Kidney glomerular epithelial cell (primary cell): ENCODE data around the gene NKX1-1.
"Not testable (repeated sequence)": the region's sequence is repeated elsewhere in the genome, so short reads cannot be mapped to it uniquely, and the experiment has no call there.

Experiments used
- DNase-seq: peaks from one replicate; lab custom pipeline; 2025; lab: John Stamatoyannopoulos, UW

Gene NKX1-1

DNA sequence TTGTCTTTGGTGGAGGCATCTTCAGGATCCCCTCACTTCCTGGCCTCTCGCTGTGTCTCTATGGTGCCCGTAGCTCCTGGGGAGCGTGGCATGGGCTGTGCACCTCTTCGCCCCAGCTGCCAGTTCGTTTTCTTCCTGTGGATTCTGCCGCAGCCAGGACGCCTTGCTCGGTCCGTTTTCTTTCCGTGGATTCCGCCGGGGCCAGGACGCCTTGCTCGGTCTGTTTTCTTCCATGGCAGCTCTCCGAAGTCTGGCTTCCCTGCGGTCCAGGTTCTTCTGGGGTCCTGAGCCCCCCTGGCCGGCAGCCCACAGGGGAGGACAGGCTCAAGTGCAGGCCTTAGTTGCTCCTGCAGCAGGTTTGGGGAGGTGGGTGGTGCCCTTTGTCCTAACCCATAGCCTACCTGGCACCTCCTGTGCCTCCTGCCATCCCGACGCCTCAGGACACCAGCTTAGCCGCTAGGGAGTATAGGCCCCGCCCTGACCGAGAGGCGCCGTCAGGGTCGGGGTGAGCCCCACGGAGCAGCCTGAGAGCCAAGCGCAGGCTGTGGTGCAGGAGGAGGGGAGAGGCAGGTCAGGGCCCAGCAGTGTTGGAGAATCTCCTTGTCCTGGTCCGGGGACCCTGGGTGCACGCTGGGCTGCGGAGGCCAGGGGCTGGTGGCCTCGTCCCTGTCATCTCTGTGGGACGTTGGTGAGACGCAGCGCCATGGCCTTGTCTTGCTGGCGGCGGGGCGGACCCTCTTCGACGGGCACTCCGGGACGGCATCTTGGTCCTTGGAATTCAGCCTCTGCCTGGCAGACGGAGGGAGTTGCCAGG, 32.1 kb downstream of the NKX1-1 start:
- DNase-seq, result no peak

DNA sequence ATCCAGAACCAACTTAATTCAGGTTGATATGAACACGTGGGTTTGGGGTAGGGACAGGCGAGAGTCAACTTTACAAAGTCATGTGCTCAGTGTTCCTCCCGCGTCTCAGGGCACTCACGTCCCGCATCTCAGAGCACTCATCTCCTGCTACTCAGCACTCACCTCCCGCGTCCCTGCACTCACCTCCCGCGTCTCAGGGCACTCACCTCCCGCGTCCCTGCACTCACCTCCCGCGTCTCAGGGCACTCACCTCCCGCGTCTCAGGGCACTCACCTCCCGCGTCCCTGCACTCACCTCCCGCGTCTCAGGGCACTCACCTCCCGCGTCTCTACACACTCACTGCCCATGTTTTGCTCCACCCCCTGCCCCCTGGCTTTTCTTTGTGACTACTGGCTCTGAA, 33.7 kb downstream of the NKX1-1 start:
- DNase-seq, result not testable (repeated sequence)

GRCh38 chr4:1371176-1372165, 34.8 kb downstream of the NKX1-1 start:
- DNase-seq, result no peak

- DNase-seq, result no peak
These were observed 35.7 kb downstream of the NKX1-1 start for GRCh38 chr4:1370321-1371124.

- no peak for DNase-seq
These were observed 36.7 kb downstream of the NKX1-1 start for GRCh38 chr4:1369479-1370079.

GRCh38 chr4:1369091-1369450, 37.2 kb downstream of the NKX1-1 start:
- no peak for DNase-seq

DNA sequence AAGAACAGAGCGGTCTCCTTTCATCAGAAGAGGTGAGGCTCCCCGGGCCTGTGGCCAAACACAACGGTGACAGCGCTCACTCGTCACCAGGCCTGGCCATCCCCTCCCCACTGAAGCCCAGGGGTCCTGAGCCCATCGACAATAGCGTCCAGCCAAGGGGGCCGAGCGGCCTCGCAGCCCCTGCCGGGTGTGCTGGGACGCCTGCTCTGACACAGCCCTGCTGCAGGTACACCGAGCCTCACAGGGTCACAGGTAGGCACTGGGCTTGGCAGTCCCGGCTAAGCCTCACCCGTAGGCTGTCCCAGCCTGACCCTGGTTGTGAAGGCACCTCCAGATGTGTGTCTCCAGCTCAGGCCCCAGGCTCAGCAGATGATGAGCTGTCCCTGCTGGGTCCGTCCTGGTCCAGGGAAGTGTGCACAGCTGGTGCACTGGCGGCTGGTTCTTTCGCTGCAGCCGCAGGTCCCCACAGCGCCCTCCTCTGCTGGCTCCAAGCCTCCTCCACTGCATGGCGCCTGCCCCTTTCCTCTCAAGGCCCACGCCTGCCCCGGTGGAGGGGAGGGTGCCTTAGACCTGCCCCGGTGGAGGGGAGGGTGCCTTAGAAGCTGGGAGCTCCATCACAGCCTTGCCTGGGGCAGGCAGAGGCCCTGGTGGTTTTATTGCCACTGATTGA, 37.7 kb downstream of the NKX1-1 start:
- no peak for DNase-seq

DNA sequence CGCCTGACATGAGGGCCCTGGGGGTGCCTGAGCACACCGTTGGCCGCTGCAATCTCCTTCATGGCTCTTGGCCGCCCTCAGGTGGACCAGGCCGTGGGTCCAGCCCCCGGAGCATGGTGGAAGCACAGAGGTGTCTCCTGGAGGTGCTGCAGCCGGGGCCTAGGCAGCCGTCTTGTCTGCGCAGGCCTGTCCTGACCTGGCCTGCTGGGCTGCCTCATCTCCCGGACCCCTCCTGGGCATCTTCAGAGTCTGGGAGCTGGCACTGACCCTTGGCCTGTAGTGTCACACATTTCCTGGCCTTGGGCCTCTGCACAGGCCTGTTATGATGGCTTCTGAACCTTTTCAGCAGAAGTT, 38.3 kb downstream of the NKX1-1 start:
- DNase-seq, result no peak

- DNase-seq, result no peak
These were observed 38.9 kb downstream of the NKX1-1 start for GRCh38 chr4:1367230-1367935.

DNA sequence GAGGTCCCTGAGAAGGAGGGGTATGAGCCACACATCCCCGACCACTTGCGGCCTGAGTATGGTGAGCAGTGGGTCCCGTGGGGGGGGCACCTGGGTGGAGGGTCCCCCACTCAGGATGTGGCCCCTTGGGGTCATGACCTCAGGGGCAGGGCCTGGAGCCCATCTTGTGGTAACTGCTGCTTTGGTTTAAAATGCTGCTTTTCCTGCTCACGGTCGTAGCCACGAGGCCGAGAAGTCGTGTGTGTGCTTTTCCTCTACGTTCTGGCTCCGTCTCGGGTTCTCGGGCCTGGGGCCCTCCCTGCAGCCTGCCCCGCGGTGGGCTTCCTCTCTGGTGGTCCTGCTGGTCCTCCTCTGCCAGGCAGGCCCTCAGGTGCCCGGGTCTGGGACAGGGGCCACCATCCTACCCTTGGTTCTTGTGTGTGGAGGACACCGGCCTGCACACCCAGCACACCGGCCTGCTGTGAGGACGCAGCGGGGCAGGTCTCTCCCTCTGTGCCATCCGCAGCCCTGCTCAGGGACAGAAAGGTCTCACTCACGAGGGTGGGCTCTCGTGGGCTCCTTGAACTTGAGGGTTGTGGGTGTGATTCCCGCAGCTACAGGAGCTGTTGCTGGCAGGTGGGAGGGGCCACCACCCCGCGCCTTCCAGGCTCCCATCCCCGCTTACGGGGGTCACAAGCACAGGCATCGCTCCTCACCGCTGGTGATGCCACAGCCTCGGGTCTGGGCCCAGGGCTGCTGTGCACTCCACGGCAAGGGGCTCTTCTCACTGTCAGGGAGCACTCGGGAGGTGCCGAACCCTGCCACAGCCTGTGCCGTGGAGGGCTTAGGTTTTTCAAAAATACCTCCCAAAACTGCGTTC, 39.6 kb downstream of the NKX1-1 start:
- DNase-seq, result no peak

- no peak for DNase-seq
These were observed 40.7 kb downstream of the NKX1-1 start for GRCh38 chr4:1365271-1366178.

DNA sequence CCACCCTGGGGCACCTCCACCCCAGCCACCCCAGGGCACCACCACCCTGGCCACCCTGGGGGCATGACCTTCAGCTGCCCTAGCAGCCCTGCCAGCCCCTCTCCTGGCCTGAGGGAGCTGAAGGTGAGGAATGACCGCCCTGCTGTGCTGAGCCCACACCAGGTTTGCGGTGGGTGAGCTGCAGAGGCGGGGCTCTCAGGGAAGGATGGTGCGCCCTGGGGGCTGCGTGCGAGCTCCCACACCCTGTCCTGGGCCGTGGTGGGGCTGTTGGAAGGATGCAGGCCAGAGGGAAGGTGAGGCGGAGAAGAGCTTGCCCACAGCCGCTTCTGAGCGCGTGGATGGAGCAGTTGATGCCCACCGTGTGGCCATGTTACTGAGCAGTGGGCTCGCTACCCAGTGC, 41.5 kb downstream of the NKX1-1 start:
- DNase-seq, result no peak

DNA sequence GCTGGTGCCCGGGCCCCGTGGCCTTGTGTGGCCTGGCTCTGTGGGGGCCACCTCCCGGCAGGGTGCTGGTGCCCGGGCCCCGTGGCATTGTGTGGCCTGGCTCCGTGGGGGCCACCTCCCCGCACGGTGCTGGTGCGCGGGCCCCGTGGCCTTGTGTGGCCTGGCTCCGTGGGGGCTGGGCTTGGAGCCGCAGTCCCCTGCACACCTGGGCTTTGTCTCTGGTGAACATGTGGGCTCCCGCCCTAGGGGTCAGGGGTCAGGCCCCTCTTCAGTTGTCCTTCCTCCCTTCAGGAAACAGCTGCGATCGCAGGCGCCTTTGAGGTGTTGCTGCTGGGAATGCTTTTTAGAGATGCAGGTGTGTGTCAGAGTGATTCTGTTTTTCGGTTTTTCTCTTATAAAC, 42.0 kb downstream of the NKX1-1 start:
- DNase-seq, result no peak

DNA sequence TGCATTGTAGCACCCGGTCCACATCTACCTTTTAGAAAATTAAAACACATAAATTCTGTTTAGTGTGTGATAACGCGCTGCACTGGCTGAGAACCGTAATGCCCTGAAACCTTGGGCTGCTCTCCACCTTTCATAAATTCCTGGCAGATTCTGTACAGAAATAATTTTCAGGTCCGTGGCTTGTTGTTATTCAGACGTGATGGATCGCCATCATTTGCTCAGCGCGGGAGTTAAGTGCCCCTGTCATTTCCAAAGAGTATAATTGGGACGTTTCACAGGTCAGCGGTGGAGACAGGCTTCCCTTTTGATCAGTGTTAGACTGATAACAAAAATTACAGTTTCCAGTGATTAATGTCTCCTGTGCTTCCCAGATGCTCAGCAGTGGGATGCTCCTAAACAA, 42.7 kb downstream of the NKX1-1 start:
- DNase-seq, result no peak

GRCh38 chr4:1362521-1362920, 43.7 kb downstream of the NKX1-1 start:
- DNase-seq, result no peak

- no peak for DNase-seq
These were observed 44.2 kb downstream of the NKX1-1 start for GRCh38 chr4:1362046-1362445.

GRCh38 chr4:1361431-1361830, 44.8 kb downstream of the NKX1-1 start:
- no peak for DNase-seq

GRCh38 chr4:1360423-1361283, 45.6 kb downstream of the NKX1-1 start:
- DNase-seq, result no peak
